Loucy (cell line): ENCODE data around the gene COLGALT1.
A peak's percentile ranks its signal among the peaks of the same experiment; 100 is the strongest.
"Not testable (repeated sequence)": the region's sequence is repeated elsewhere in the genome, so short reads cannot be mapped to it uniquely, and the experiment has no call there.

Experiments used
- H2AFZ ChIP-seq: fragments of 200-600 bp; sonication (generic); 2 replicates; pipeline ENCODE4 v1.6.0; 2016; ENCODE audit warnings: antibody characterized with exemption, mild to moderate bottlenecking, low read length, moderate library complexity
- H3F3A ChIP-seq: fragments of 200-600 bp; 2 replicates; pipeline ENCODE4 v1.6.0; 2016; ENCODE audit warnings: antibody characterized with exemption, low read depth, mild to moderate bottlenecking
- H3K27me3 ChIP-seq: fragments of 200-600 bp; sonication (generic); 2 replicates; pipeline ENCODE4 v1.6.1; 2014; ENCODE audit warnings: low read length, mild to moderate bottlenecking; ENCODE audit not compliant: insufficient read depth, poor library complexity, severe bottlenecking
- H3K36me3 ChIP-seq: fragments of 200-600 bp; sonication (generic); 2 replicates; pipeline ENCODE4 v1.6.1; 2016; ENCODE audit warnings: low read length; ENCODE audit not compliant: insufficient read depth
- H3K4me1 ChIP-seq: fragments of 200-600 bp; sonication (generic); 2 replicates; pipeline ENCODE4 v1.5.1; 2014; ENCODE audit warnings: low read length, mild to moderate bottlenecking; ENCODE audit not compliant: insufficient read depth, poor library complexity, severe bottlenecking
- H3K4me2 ChIP-seq: fragments of 200-600 bp; sonication (generic); 2 replicates; pipeline ENCODE4 v1.6.0; 2014; ENCODE audit warnings: antibody characterized with exemption, low read length, low read depth, mild to moderate bottlenecking; ENCODE audit not compliant: poor library complexity, severe bottlenecking
- H3K4me3 ChIP-seq: fragments of 200-600 bp; sonication (generic); 2 replicates; pipeline ENCODE4 v1.5.1; 2014; ENCODE audit warnings: low read length, mild to moderate bottlenecking, mixed read lengths; ENCODE audit not compliant: poor library complexity, severe bottlenecking
- H3K79me2 ChIP-seq: fragments of 200-600 bp; sonication (generic); 2 replicates; pipeline ENCODE4 v1.6.1; 2014; ENCODE audit warnings: low read length; ENCODE audit not compliant: insufficient read depth
- H3K9ac ChIP-seq: fragments of 200-600 bp; sonication (generic); 2 replicates; pipeline ENCODE4 v1.6.0; 2014; ENCODE audit warnings: mild to moderate bottlenecking, low read depth, low read length, moderate library complexity; ENCODE audit not compliant: poor library complexity, severe bottlenecking
- H3K9me2 ChIP-seq: fragments of 200-600 bp; sonication (generic); replicated peaks from 2 replicates; pipeline ENCODE4 v1.6.1; 2016; ENCODE audit warnings: low read depth, low read length, mixed read lengths
- H3K9me3 ChIP-seq: fragments of 200-600 bp; sonication (generic); 2 replicates; pipeline ENCODE4 v1.6.1; 2014; ENCODE audit warnings: mild to moderate bottlenecking, antibody characterized with exemption, low read length, low read depth; ENCODE audit not compliant: insufficient read depth
- H4K20me1 ChIP-seq: fragments of 200-600 bp; sonication (generic); 2 replicates; pipeline ENCODE4 v1.6.0; 2014; ENCODE audit warnings: antibody characterized with exemption, low read length, mild to moderate bottlenecking; ENCODE audit not compliant: insufficient read depth, poor library complexity, severe bottlenecking
- CTCF ChIP-seq: fragments of 200-600 bp; sonication (generic); conservative IDR thresholded peaks from 2 replicates; pipeline ENCODE4 v1.5.1; 2014; ENCODE audit warnings: mild to moderate bottlenecking, antibody characterized with exemption, low read length
- EZH2phosphoT487 ChIP-seq: fragments of 200-600 bp; IDR thresholded peaks from 2 replicates; pipeline ENCODE4 v1.6.1; 2018; ENCODE audit warnings: antibody characterized with exemption, mild to moderate bottlenecking, moderate library complexity, borderline replicate concordance

The COLGALT1 gene

GRCh38 chr19:17555480-17555928 lies at the start of gene COLGALT1:
Gene COLGALT1 (plus strand): TSS chr19:17555649. CDS start chr19:17555714, 65 bp downstream.
- H3K79me2 ChIP-seq = peaks cover 43% of the 10 kb centered on the region
- peak within 1 kb of the TSS; percentile 87 for H3K9ac ChIP-seq
- TF ChIP-seq CTCF (no peak), EZH2phosphoT487 (no peak)
- no peaks in the 10 kb centered on the region for H3F3A ChIP-seq
- H3K27me3 ChIP-seq = no peaks in the 10 kb centered on the region
- peaks cover 8% of the 10 kb centered on the region for H4K20me1 ChIP-seq
- H3K9me2 ChIP-seq = no peaks in the 10 kb centered on the region
- peak within 1 kb of the TSS; percentile 79 for H3K4me2 ChIP-seq
- peaks cover 21% of the 10 kb centered on the region for H3K4me1 ChIP-seq
- peak within 1 kb of the TSS; percentile 89 for H2AFZ ChIP-seq
- H3K9me3 ChIP-seq = no peaks in the 10 kb centered on the region
- peak within 1 kb of the TSS; percentile 82 for H3K4me3 ChIP-seq
- peaks cover 6% of the 10 kb centered on the region; the same call in 1 of the 2 replicates for H3K36me3 ChIP-seq

- Histone ChIP-seq H4K20me1 (peaks cover 17% of the 10 kb centered on the region), H3F3A (no peaks in the 10 kb centered on the region), H3K4me2 (no peak overlapping the region), H3K79me2 (peaks cover 33% of the 10 kb centered on the region), H3K4me1 (peaks cover 14% of the 10 kb centered on the region), H3K9me3 (no peaks in the 10 kb centered on the region), H2AFZ (no peak overlapping the region), H3K4me3 (no peak overlapping the region), H3K36me3 (no peaks in the 10 kb centered on the region), H3K9ac (no peak overlapping the region), H3K27me3 (no peaks in the 10 kb centered on the region), H3K9me2 (no peaks in the 10 kb centered on the region)
- TF ChIP-seq EZH2phosphoT487 (no peak), CTCF (no peak)
These were observed 48.7 kb upstream of the COLGALT1 start for GRCh38 chr19:17506745-17507144.

GRCh38 chr19:17508558-17508933 lies 46.9 kb upstream of the COLGALT1 start:
- H3K27me3 ChIP-seq, H3K4me3 ChIP-seq, H3K9me3 ChIP-seq, H3K36me3 ChIP-seq, H2AFZ ChIP-seq, H3F3A ChIP-seq, H3K9me2 ChIP-seq: not testable (repeated sequence)
- Histone ChIP-seq H3K4me2 (peak overlapping the region; percentile 26), H3K79me2 (peaks cover 45% of the 10 kb centered on the region), H4K20me1 (peaks cover 17% of the 10 kb centered on the region), H3K9ac (peak overlapping the region; percentile 32), H3K4me1 (peaks cover 20% of the 10 kb centered on the region)
